ENCODE data around the gene RRP7A. TPM values are rescaled to one million over a fixed set of nuclear protein-coding genes. Genes with fewer than 3 reads are reported as not detected.
A peak's percentile ranks its signal among the peaks of the same experiment; 100 is the strongest.
"Not testable (repeated sequence)": the region's sequence is repeated elsewhere in the genome, so short reads cannot be mapped to it uniquely, and the experiment has no call there.

The RRP7A gene
- total RNA-seq, 1 experiment from 2014 or later, result 101 TPM

GRCh38 chr22:42512273-42512990 is 7.2 kb downstream of the RRP7A start:
- not testable (repeated sequence) for H3K79me1 ChIP-seq (ENCODE audit: insufficient read depth, low read depth, low read length, poor library complexity, severe bottlenecking); H3K9ac ChIP-seq (ENCODE audit: extremely low read depth, insufficient read length, low read length); H2BK120ac ChIP-seq (ENCODE audit: low read depth, low read length, poor library complexity, severe bottlenecking); H3K4me2 ChIP-seq (ENCODE audit: insufficient read depth, insufficient read length, low read length); H3K27me3 Mint-ChIP-seq (ENCODE audit: low read depth); H2BK15ac ChIP-seq (ENCODE audit: low read depth, low read length); H3K4ac ChIP-seq (ENCODE audit: low read depth, low read length); H3T11ph ChIP-seq (ENCODE audit: low read length); H3K23ac ChIP-seq (ENCODE audit: insufficient read length, low read depth, low read length); H4K20me1 ChIP-seq (ENCODE audit: control insufficient read depth, insufficient read depth, insufficient read length); H2AK5ac ChIP-seq (ENCODE audit: insufficient read length, low read length); H2BK12ac ChIP-seq (ENCODE audit: insufficient read length, low read depth, low read length); H4K5ac ChIP-seq (ENCODE audit: insufficient read length, low read depth, low read length); H2BK5ac ChIP-seq (ENCODE audit: insufficient read length, low read length); H3K79me2 ChIP-seq (ENCODE audit: insufficient read depth, low read length); H3K18ac ChIP-seq (ENCODE audit: insufficient read length, low read depth, low read length); H2BK20ac ChIP-seq (ENCODE audit: low read depth, low read length, poor library complexity, severe bottlenecking); H3K9me3 ChIP-seq (ENCODE audit: control insufficient read depth, low read depth, low read length); H3K14ac ChIP-seq (ENCODE audit: insufficient read depth, low read length); H3K9me3 Mint-ChIP-seq; H3K27ac ChIP-seq (ENCODE audit: insufficient read length, low read depth, low read length); H3K4me1 ChIP-seq (ENCODE audit: insufficient read depth, low read length); H4K8ac ChIP-seq (replicated peaks; ENCODE audit: insufficient read length, low read depth, low read length); H3K27me3 ChIP-seq (ENCODE audit: insufficient read depth, low read length); H2AFZ ChIP-seq (ENCODE audit: low read length); H3K56ac ChIP-seq (ENCODE audit: insufficient read length, low read depth, low read length); H3K23me2 ChIP-seq (ENCODE audit: insufficient read length, low read depth, low read length, poor library complexity, severe bottlenecking); H4K91ac ChIP-seq (ENCODE audit: insufficient read length, low read depth, low read length)
- Mint-ChIP-seq H3K36me3 (ENCODE audit: insufficient read depth in 1 of 3, low read depth in 3 of 3) (peaks cover 25 to 59% (median 42%) of the 10 kb centered on the region in 3 experiments), H3K27ac (peak overlapping the region in 2 of 3 experiments; percentile 49 to 92; a peak in 3 of 7 replicates), H3K4me1 (peaks cover 17 to 31% of the 10 kb centered on the region in 2 experiments), H3K4me3 (peak overlapping the region in 1 of 2 experiments; percentile 23; a peak in 2 of 5 replicates)
- peak; percentile 66 for DNase-seq
- TF ChIP-seq CTCF (conservative IDR thresholded peaks at IDR 0.05), result peak; percentile 61
- WGBS (ENCODE audit: extremely low coverage, insufficient read length, low lambda C conversion rate), result no CpG with 5 or more reads among the region's 22 CpGs

Data from H9 (cell line).